GM18951 (cell line): ENCODE data around the gene JAM2.
"Not testable (repeated sequence)": the region's sequence is repeated elsewhere in the genome, so short reads cannot be mapped to it uniquely, and the experiment has no call there.

Source experiments
- POLR2A ChIP-seq: IDR thresholded peaks from 4 replicates; pipeline ENCODE4 v1.6.1; 2011; ENCODE audit warnings: mild to moderate bottlenecking; ENCODE audit not compliant: insufficient read length, insufficient read depth; ENCODE audit errors: extremely low read depth
- in situ Hi-C: fragments of 300-500 bp; cut with MboI; formaldehyde crosslinking; loops from one replicate; pipeline ENCODE4 v1.12.0; 2022; ENCODE audit warnings: low sequenced_read_pairs, mixed read lengths, inconsistent platforms; ENCODE audit not compliant: unreplicated experiment

Gene JAM2

GRCh38 chr21:25638660-25639550 lies at the start of gene JAM2:
JAM2 (plus strand) TSS chr21:25639258; CDS start chr21:25639822, 564 bp downstream.
- in situ Hi-C loops: no loop called here
- TF ChIP-seq POLR2A: no peak

- no peak for TF ChIP-seq POLR2A
- in situ Hi-C loops: no loop called here
Observed at GRCh38 chr21:25589887-25590286, 49.2 kb upstream of the JAM2 start.

GRCh38 chr21:25607151-25608043 lies 31.7 kb upstream of the JAM2 start, which contains the start of gene MRPL39:
MRPL39 (minus strand) TSS chr21:25607481; CDS start chr21:25607475, 6 bp downstream.
- peak; percentile 87 for TF ChIP-seq POLR2A
- in situ Hi-C loops: loop anchor here (10.0 to 25.0 kb wide), 3 partner anchors 107 to 1105 kb away; partner anchors contain the start of gene APP

GRCh38 chr21:25608044-25608737 lies 30.9 kb upstream of the JAM2 start:
- in situ Hi-C loops: loop anchor here (10.0 to 25.0 kb wide), 3 partner anchors 107 to 1104 kb away; partner anchors contain the start of gene APP
- TF ChIP-seq POLR2A: no peak

DNA sequence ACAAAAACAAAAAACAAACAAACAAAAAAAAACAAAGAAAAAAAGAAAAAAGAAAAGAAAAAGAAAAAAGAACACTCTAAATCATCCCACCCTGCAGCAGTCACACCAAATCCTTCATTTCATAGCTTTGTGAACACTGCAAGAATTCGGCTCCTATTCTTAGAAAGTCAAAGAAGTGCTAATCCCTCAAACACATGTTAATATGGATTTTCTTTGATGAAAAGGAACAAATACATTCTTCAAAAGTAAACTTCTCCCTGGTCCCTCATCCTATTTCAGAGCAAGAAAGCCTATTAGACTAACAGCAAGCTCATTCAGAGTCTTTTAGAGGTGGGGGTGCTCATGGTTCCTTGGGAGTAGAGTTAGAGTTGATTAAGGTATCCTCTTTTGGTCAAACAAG lies 24.6 kb upstream of the JAM2 start:
- TF ChIP-seq POLR2A: no peak
- in situ Hi-C loops: loop anchor here (25.0 kb wide), 2 partner anchors 548 to 1098 kb away; partner anchors contain the start of gene APP

DNA sequence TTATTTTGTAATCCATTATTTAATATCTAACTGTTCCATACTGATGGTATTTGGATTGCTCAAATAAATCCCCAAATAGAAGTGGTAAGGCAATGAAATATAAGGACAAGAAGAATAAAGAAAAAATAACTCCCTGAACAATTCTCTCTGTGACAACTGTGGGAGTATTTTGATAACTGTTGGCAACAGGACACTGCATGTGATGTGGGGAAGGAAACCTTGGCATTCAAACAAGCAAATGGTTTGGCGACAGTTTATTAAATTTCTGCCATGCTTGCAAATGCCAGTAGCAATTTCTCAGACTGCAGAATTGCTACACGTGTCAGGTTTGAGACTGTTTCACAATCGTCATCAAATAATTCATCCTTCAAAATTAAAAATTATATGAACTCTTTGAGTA lies 23.2 kb upstream of the JAM2 start:
- in situ Hi-C loops: loop anchor here (25.0 kb wide), 2 partner anchors 546 to 1096 kb away; partner anchors contain the start of gene APP
- TF ChIP-seq POLR2A: no peak

DNA sequence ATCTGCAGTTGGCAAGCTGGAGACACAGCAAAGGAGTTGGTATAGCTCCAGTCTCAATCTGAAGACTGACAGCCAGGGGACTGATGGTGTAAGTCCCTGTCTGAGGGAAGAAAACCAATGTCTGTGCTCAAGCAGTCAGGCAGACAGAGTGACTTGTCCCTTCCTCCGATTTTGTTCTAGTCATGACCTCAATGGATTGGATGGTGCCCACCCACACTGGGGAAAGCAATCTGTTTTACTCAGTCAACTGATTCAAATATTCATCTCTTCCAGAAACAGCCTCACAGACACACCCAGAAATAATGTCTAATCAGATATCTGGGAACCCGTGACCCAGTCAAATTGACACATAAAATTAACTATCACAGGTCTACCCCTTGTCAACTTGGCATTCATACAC lies 19.9 kb upstream of the JAM2 start:
- no peak for TF ChIP-seq POLR2A
- in situ Hi-C loops: loop anchor here (25.0 kb wide), 2 partner anchors 543 to 1093 kb away; partner anchors contain the start of gene APP

- no peak for TF ChIP-seq POLR2A
- in situ Hi-C loops: loop anchor here (25.0 kb wide), 2 partner anchors 538 to 1088 kb away; partner anchors contain the start of gene APP
Observed at GRCh38 chr21:25624511-25624910, 14.5 kb upstream of the JAM2 start.

GRCh38 chr21:25625036-25625435 lies 14.0 kb upstream of the JAM2 start:
- no peak for TF ChIP-seq POLR2A
- in situ Hi-C loops: no loop called here

DNA sequence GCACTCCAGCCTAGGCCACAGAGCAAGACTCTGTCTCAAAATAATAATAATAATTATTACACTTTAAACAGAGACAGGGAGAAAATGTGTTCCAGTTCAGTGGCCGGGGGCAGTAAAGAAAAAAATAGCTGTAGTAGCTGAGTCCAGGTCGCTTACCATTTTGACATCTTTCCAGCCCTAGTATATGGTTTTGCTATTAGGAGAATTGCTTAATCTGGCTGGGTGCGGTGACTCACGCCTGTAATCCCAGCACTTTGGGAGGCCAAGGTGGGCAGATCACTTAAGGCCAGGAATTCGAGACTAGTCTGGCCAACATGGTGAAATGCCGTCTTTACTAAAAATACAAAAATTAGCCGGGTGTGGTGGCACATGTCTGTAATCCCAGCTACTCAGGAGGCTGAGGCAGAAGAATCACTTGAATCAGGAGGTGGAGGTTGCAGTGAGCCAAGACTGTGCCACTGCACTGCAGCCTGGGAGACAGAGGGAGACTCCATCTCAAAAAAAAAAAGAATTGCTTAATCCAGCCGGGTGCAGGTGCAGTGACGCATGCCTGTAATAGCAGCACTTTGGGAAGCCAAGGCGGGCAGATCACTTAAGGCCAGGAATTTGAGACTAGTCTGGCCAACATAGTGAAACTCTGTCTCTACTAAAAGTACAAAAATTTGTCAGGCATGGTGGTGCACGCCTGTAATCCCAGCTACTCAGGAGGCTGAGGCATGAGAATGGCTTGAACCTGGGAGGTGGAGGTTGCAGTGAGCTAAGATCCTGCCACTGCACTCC lies 13.1 kb upstream of the JAM2 start:
- in situ Hi-C loops: not testable (repeated sequence)

DNA sequence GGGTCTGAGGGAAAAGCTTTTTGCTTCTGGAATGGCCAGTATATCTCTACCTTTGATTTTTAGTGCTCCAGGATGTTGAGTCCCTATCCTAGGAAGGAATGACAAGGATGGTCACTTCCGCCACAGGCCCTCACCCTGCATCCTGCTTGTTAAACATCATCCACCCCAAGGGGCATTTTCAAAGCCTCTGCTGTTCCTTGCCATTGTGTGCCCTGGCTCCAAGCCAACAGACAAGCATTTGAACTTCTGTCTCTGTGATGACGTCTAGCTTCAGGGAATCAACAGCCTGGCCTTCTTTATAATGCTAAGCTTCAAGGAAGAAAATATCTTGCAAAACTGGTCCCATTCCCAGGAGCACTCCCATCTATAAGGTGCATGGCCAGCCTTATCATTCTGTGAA lies 12.3 kb upstream of the JAM2 start:
- in situ Hi-C loops: no loop called here
- TF ChIP-seq POLR2A: no peak

- in situ Hi-C loops: no loop called here
Observed at GRCh38 chr21:25632296-25632695, 6.8 kb upstream of the JAM2 start.

DNA sequence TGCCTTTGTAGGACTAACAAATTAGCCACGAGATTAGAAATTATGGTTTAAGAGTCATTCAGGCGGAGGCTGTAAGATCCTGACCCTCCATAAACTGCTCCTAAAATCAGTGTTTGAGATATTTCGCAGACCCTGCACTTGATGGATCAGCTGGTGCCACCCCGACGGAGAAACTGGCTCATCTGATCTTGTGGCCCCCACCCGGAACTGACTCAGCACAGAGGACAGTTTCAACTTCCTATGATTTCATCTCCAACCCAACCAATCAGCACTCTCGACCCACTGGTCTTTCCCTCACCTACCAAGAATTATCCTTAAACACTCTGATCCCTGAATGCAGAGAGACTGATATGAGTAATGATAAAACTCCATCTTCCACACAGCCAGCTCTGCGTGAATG lies 3.7 kb upstream of the JAM2 start:
- in situ Hi-C loops: no loop called here
- TF ChIP-seq POLR2A: no peak

More at GRCh38 chr21:25632296-25632695, 6.8 kb upstream of the JAM2 start:
- no peak for TF ChIP-seq POLR2A
